ENCODE results near the gene VWA7. TPM values are rescaled to one million over a fixed set of nuclear protein-coding genes. Genes with fewer than 3 reads are reported as not detected.

Gene VWA7
- polyA plus RNA-seq, 1 of the 3 experiments (the other 2 are of a cell fraction): 0.56 TPM

DNA sequence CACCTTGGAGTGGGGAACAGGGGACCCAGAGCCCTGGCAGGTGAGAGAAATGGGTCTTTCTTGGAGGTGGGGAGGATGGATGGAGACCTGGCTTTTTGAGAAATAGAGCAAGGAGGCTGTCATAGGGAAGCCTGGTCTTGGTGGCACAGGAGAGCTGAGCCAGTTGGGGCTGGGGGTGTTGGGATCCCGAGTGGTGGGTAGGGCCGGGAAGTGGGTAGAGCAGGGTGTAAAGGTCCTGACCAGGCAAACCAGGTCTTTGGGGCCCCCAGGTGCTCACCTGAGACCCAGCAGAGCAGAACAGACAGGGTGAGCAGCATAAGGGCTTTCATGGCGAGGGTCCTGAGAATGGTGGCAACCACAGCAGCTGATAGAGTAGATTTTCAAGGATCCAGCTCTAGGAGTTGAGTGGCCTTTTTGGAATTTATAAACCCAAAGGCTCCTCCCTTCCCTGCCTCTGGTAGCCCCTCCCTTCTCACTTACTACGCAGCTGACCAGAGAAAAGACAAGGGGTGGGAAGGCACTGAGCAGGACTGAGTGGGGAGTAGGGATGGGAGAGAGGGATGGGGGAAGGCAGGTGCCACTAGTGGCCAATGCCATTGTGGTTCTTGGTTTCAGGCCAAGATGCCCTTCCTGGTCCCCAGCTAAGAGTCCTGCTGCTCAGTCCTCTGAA, 55.6 kb downstream of the VWA7 start, which contains the start of gene LY6G6C:
Gene LY6G6C (minus strand): TSS at position 396 of the 670 bp plus-strand sequence. CDS start 67 bp downstream, at position 329.
- H3K27ac ChIP-seq (ENCODE audit: low read depth in 2 of 2, low read length in 1 of 2): no peak within 1 kb of the TSS
- H3K79me2 ChIP-seq (ENCODE audit: insufficient read depth): no peaks in the 10 kb centered on the region
- WGBS (ENCODE audit: low lambda C conversion rate): 73% methylated on average over 4 of the region's 4 CpGs
- CTCF ChIA-PET: interaction anchor here (1.0 kb wide), 1 partner anchor 70 kb away, joined by 5 read pairs; no protein-coding TSS in a partner anchor
- no peak within 1 kb of the TSS for H2AFZ ChIP-seq (ENCODE audit: low read depth)
- no peaks in the 10 kb centered on the region for H3K9me3 ChIP-seq
- H3K4me1 ChIP-seq (ENCODE audit: control insufficient read depth in 1 of 2, insufficient read depth in 2 of 2, low read depth in 1 of 2, low read length in 1 of 2): no peaks in the 10 kb centered on the region
- H3K4me3 ChIP-seq (ENCODE audit: low read depth in 2 of 2, low read length in 1 of 2): no peak within 1 kb of the TSS
- peaks cover 2 to 9% of the 10 kb centered on the region in 2 experiments for H3K36me3 ChIP-seq (replicated peaks in 1 of 2; ENCODE audit: control insufficient read depth in 1 of 2, insufficient read depth in 2 of 2, low read length in 1 of 2)
- no peak within 1 kb of the TSS for H3K9ac ChIP-seq
- no peak within 1 kb of the TSS for H3K4me2 ChIP-seq
- no peaks in the 10 kb centered on the region for H3K27me3 ChIP-seq (ENCODE audit: insufficient read depth)
- no peak for DNase-seq
- TF ChIP-seq MEF2A (IDR thresholded peaks at IDR 0.05; ENCODE audit: borderline replicate concordance, low read depth) (no peak), NRF1 (IDR thresholded peaks at IDR 0.05; ENCODE audit: low read depth, low read length) (no peak), TCF12 (IDR thresholded peaks at IDR 0.05) (no peak), CHD2 (IDR thresholded peaks at IDR 0.05; ENCODE audit: low read length, partially characterized antibody) (no peak), MXI1 (IDR thresholded peaks at IDR 0.05; ENCODE audit: low read depth, low read length) (no peak), TEAD4 (IDR thresholded peaks at IDR 0.05; ENCODE audit: borderline replicate concordance, insufficient read depth) (no peak), EZH2phosphoT487 (IDR thresholded peaks at IDR 0.05; ENCODE audit: borderline replicate concordance, low read depth) (no peak), RAD21 (IDR thresholded peaks at IDR 0.05; ENCODE audit: low read length) (no peak), JUND (IDR thresholded peaks at IDR 0.05) (no peak), FOSL2 (IDR thresholded peaks at IDR 0.05; ENCODE audit: borderline replicate concordance, low read depth) (no peak), NFIC (IDR thresholded peaks at IDR 0.05; ENCODE audit: borderline replicate concordance) (no peak), POLR2AphosphoS5 (IDR thresholded peaks at IDR 0.05; ENCODE audit: low read depth, low read length) (no peak), TAF1 (IDR thresholded peaks at IDR 0.05; ENCODE audit: borderline replicate concordance, low read depth, low read length) (no peak), SIN3A (IDR thresholded peaks at IDR 0.05; ENCODE audit: borderline replicate concordance, low read depth, low read length) (no peak)
- TF ChIP-seq, protein P1, sequence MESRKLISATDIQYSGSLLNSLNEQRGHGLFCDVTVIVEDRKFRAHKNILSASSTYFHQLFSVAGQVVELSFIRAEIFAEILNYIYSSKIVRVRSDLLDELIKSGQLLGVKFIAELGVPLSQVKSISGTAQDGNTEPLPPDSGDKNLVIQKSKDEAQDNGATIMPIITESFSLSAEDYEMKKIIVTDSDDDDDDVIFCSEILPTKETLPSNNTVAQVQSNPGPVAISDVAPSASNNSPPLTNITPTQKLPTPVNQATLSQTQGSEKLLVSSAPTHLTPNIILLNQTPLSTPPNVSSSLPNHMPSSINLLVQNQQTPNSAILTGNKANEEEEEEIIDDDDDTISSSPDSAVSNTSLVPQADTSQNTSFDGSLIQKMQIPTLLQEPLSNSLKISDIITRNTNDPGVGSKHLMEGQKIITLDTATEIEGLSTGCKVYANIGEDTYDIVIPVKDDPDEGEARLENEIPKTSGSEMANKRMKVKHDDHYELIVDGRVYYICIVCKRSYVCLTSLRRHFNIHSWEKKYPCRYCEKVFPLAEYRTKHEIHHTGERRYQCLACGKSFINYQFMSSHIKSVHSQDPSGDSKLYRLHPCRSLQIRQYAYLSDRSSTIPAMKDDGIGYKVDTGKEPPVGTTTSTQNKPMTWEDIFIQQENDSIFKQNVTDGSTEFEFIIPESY (IDR thresholded peaks at IDR 0.05; ENCODE audit: borderline replicate concordance, low read depth): no peak
- TF ChIP-seq, protein P2, sequence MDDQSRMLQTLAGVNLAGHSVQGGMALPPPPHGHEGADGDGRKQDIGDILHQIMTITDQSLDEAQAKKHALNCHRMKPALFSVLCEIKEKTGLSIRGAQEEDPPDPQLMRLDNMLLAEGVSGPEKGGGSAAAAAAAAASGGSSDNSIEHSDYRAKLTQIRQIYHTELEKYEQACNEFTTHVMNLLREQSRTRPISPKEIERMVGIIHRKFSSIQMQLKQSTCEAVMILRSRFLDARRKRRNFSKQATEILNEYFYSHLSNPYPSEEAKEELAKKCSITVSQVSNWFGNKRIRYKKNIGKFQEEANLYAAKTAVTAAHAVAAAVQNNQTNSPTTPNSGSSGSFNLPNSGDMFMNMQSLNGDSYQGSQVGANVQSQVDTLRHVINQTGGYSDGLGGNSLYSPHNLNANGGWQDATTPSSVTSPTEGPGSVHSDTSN (IDR thresholded peaks at IDR 0.05): no peak
- TF ChIP-seq, protein P3, sequence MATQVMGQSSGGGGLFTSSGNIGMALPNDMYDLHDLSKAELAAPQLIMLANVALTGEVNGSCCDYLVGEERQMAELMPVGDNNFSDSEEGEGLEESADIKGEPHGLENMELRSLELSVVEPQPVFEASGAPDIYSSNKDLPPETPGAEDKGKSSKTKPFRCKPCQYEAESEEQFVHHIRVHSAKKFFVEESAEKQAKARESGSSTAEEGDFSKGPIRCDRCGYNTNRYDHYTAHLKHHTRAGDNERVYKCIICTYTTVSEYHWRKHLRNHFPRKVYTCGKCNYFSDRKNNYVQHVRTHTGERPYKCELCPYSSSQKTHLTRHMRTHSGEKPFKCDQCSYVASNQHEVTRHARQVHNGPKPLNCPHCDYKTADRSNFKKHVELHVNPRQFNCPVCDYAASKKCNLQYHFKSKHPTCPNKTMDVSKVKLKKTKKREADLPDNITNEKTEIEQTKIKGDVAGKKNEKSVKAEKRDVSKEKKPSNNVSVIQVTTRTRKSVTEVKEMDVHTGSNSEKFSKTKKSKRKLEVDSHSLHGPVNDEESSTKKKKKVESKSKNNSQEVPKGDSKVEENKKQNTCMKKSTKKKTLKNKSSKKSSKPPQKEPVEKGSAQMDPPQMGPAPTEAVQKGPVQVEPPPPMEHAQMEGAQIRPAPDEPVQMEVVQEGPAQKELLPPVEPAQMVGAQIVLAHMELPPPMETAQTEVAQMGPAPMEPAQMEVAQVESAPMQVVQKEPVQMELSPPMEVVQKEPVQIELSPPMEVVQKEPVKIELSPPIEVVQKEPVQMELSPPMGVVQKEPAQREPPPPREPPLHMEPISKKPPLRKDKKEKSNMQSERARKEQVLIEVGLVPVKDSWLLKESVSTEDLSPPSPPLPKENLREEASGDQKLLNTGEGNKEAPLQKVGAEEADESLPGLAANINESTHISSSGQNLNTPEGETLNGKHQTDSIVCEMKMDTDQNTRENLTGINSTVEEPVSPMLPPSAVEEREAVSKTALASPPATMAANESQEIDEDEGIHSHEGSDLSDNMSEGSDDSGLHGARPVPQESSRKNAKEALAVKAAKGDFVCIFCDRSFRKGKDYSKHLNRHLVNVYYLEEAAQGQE (IDR thresholded peaks at IDR 0.05; ENCODE audit: low read depth, low read length): no peak
- POLR2A ChIA-PET: no interaction called here
- H4K20me1 ChIP-seq (ENCODE audit: insufficient read depth): no peaks in the 10 kb centered on the region
- no peaks in the 10 kb centered on the region for H3K9me2 ChIP-seq
- no peaks in the 10 kb centered on the region for H3F3A ChIP-seq (replicated peaks; ENCODE audit: insufficient read depth)

All from SK-N-SH (cell line).